HG02610 (cell line): ENCODE data around the gene CTPS2.
"Not testable (repeated sequence)": the region's sequence is repeated elsewhere in the genome, so short reads cannot be mapped to it uniquely, and the experiment has no call there.

ENCODE experiments used
- ATAC-seq: cut with Tn5 transposase; IDR thresholded peaks from one replicate; pipeline ENCODE4 v1.9.1; 2021; ENCODE audit warnings: mild to moderate bottlenecking, moderate library complexity; ENCODE audit not compliant: unreplicated experiment

Gene CTPS2, protein sequence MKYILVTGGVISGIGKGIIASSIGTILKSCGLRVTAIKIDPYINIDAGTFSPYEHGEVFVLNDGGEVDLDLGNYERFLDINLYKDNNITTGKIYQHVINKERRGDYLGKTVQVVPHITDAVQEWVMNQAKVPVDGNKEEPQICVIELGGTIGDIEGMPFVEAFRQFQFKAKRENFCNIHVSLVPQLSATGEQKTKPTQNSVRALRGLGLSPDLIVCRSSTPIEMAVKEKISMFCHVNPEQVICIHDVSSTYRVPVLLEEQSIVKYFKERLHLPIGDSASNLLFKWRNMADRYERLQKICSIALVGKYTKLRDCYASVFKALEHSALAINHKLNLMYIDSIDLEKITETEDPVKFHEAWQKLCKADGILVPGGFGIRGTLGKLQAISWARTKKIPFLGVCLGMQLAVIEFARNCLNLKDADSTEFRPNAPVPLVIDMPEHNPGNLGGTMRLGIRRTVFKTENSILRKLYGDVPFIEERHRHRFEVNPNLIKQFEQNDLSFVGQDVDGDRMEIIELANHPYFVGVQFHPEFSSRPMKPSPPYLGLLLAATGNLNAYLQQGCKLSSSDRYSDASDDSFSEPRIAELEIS

DNA sequence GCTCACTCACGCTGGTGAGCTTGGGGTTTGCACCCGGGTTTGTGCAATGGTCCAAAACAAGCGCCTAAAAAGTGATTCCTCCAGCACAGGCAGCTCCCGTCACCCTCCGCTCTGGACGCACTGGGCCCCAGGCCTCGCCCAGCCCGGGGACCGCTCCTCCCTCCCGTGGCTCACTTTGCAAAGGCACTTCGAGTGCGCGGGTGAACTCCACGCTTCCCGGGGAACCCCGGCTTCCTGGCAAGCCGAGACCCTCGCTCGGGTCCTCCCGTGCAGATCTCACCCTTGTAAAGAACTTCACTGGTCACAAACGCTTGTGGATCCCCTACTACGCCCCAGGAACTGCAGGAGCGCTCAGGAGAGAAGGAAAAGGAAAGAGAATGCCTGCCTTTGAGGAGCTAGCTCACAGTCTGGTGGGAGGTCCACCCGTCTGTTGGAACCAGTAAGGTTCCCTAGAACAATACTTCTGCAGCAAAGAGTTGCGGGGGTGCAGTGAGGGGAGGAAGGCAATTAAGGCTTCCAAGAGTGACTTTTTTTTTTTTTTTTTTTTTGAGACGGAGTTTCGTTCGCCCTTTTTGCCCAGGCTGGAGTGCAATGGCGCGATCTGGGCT, at the start of gene CTPS2:
CTPS2 (minus strand) TSS at position 122 of the 608 bp plus-strand sequence. CDS start 9,767 bp downstream, outside the sequence.
- ATAC-seq = peak; percentile 85

DNA sequence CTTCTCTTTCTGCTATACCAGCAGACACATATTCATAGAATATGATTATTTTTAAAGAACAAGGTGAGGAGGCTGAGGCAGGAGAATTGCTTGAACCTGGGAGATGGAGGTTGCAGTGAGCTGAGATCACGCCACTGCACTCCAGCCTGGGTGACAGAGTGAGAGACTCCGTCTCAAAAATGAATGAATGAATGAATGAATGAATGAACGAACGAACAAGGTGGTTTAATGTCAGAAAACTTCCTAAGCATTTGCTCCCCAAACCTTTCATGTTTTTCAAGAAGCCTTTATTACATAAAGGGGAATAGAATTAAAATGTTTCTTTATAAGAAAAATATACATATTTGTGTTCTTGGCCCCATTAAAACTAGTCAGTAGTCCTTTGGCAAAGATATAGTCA, 49.0 kb upstream of the CTPS2 start:
- ATAC-seq = not testable (repeated sequence)

DNA sequence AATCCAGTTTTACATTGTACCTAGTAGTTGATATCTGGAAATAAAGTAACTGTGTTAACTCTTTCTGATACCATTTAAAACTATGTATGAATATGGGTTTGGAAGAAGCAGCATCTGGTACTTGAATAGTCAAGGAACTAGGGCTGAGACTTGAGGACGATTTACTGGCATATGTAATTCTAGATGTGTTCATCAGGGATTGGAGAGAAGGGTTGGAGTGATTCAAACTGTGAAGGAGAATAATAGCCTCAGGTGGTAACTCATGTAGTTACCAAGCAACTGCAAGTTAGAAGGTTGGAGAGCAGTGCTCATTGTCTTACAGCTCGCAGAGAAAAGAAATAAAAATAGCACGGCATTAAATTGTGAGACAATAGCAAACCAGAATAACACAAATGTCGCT, 44.3 kb upstream of the CTPS2 start:
- ATAC-seq = no peak

DNA sequence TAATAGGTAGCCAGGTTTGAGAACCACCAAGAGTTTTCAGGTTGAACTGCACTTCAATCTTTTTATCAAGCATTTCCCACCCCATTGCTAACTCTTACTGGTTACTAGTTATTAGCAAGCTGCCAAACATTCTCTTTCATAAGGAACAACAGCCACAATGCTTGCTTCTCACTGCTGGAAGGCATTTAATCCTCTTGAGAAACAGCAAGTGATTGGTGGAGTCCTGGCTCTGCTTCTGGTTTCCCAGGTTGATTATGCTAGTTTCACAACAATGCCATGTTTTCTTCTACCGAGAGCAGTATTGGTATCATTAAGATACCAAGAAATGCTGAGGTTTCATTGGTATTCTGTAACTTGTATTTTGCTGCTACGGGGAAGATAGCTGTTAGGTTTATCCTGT, 41.5 kb upstream of the CTPS2 start:
- no peak for ATAC-seq

DNA sequence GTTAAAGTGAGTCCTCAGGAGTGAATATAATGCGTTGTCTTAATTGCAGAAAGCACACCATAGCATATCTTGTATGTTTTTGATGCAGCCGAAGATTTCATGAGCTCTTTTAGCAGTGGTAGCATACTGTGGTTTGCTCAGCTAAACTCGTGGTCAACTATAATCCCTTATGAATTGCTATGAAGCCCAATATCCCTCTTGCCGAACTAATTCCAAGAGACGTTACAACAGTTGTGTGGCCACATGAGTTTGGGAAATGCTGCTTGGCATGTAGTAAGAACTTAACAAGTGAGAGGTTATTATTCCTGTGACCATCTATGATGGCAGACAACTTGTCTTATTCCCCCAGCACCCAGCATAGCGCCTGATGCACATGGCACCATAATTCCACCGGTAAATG, 37.7 kb upstream of the CTPS2 start:
- no peak for ATAC-seq

DNA sequence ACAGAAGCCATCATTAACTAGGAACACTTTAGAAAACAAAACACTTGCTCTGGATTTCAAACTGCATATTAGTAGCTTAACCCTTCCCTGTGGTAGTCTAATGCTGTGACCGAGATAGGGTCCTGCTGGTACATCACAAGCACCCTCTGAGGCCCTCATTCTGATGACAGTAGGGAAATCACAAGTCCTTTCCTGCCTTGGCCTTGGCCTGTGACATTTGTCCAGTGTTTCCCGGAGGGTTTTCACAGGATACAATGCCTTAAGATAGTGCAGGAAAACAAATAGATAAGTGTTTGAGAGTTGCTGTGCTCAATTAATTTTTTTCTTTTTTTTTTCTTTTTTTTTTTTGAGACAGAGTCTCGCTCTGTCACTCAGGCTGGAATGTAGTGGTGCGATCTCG, 36.0 kb upstream of the CTPS2 start:
- ATAC-seq = no peak

DNA sequence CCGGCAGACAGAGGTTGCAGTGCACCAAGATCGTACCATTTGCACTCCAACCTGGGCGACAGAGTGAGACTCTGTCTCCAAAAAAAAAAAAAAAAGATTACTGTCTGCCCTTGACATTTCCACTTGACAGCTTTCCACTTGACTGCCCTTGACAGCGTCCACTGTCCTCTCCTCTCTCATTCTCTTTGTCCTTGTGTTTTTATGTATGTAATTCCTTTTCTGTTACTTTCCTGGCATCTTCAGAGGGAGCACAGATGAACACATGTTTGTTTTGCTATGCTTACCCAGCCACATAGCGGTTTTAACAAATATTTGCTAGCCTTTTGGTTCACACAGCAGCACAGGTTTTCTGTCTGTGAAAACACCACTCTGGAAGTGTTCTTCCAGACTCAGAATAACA, 33.2 kb upstream of the CTPS2 start:
- no peak for ATAC-seq

DNA sequence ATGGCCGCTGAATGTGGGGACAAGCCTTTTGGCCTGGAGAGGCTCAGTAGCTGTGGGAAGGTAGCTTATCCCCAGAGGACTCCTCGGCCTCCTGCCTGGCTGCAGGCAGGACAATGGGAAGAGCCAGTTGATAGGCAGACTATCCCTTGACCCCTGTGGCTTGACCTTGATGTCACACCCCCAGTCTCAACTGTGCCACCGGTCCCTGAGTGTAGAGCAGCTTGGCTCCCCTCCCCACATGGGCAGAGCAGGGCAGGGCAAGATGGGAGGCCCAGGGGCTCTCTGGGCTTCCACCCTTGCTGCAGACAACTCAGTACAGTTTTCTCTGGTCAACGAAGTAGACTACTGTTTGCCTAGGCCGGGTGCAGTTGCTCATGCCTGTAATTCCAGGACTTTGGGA, 32.6 kb upstream of the CTPS2 start:
- ATAC-seq = no peak

DNA sequence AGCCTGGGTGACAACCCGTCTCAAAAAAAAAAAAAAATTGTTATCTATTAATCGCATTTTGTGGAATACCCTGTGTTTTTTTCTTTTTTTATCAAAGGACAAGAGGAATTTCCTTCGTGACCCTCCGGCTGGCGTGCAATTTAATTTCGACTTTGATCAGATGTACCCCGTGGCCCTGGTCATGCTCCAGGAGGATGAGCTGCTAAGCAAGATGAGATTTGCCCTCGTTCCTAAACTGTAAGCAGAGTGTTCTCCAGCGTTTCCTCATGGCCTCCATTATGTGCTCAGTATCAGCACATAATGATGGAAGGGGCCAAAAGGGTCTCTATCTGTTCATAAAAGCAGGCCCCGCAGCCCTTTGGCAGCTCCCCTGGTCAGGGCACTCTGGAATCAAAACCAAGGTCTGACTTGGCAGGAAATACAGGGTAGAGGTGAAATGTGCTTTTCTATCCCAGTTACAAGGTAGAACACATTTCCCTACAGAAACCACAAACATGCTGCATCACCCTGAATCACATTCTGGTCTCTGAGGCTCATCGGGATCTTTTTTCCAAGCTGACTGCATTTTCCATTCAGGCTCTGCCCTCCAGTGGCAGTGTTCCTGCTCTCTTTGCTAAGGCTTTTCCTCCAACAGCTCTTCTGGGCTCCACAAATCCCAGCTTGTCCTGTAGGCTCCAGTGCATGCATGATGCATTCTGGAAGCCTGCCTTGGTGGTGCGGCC, 31.3 kb upstream of the CTPS2 start:
- no peak for ATAC-seq

DNA sequence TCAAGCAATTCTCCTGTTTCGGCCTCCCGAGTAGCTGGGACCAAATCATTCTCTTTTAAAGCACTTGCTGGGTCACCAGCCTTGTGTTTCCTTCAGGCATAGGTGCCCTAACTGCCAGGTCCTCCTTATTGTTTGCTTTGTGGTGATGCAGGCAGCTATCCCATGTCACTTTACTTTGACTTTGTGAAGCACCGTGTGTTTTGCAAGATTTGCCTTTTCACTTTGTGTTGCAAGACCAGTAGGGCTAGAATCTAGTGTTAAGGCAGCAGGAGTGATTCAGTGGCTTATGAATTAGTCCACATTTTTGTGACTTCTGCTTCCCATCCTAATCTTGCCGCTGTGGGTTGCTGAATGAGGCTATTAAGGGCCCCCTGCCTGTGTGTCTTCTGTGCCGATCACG, 27.1 kb upstream of the CTPS2 start:
- no peak for ATAC-seq

DNA sequence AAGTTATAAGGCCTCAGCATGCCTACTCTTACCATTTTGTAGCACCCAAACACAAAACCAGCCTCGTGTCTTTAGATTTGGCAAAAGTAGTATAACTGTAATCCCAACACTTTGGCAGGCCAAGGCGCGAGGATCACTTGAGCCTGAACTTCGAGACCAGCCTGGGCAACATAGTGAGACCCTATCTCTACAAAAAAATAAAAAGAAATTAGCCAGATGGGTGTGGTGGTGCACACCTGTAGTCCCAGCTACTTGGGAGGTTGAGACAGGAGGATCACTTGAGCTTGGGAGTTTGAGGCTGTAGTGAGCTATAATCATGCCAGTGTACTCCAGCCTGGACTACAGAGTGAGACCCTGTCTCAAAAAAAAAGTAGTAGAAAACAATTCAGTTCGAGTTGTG, 24.6 kb upstream of the CTPS2 start:
- no peak for ATAC-seq

DNA sequence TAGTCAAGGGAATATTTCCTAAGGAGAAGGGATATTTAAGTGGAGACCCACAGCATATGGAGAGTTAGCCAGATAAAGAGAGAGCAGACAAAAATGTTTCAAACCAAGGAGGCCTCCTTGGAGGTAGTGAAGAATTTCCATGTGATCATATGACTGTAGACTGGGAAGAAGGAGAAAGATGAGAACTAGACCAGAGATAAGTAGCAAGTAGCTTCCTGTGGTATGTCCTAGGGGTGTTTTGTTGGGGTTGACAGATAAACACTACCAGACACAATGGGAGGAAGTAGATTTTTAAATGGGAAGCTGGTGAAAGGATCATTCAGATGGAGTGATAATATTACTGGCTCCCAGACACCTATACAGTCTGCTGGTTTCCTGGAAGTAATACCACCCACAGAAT, 20.5 kb upstream of the CTPS2 start:
- ATAC-seq = no peak

DNA sequence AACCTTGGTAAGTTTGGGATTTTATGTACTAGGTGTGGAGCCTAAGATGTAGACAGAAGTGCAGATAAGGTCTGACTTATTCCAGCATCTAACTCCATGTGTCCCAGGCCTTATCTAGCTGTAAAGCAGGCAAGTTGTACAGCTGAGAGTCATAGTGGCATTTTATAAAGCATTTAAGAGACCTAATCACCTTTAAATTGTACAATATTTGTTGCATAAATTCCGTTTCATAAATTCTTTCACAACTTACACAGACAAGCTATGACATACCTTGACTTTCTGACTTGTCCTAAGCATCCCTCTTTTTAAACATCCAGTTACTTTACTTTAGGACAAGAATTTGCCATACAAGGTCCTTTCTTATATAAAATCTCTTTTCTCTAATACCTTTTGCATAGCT, 18.0 kb upstream of the CTPS2 start:
- ATAC-seq = no peak

DNA sequence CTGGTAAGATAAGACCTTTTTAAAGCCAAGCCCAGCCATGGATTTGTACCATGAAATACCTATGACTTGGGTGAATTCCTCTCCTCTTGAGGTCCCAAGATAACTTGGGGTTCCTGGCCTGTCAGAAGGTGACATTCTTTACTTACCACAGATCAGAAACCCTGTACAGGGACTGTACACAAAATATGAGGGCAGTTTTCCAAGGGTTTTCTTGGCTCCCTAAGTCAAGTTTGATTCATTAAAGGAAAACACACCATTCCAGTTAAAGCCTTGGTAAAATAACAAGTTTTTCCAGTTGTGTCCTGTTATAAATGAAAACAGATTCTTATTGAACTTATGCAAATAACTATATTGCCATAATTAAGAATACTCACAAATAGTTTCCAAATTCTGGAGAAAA, 15.2 kb upstream of the CTPS2 start:
- no peak for ATAC-seq

DNA sequence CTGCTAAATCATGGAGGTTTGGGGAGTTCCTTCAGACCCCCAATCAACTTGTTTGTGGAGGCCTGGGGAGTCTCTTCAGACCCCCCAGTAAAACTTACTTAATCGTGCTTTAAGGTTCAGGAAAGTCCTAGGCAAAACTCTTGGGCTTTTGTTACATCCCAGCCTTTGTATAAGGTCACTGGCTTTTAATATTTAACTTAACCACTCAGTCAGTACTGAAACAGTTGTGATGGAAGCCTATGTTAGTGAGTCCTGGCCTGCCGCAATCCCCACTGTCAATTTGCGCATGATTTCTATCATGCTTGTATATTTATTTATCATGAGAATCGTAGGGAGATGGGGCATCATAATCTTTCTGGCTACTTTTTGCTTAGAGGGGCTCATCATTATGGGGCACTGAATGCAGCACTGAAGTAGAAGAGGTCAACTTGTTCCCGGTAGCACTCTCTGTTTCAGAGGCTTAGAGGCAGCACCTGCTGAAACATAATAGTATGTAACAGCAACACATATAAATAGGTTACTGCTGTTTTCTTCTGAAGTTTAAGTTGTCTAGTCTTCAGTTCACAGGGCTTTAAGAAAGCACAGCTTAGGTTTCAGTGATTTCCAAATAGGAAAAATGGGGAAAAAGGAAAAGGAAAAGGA, 14.0 kb upstream of the CTPS2 start:
- not testable (repeated sequence) for ATAC-seq

DNA sequence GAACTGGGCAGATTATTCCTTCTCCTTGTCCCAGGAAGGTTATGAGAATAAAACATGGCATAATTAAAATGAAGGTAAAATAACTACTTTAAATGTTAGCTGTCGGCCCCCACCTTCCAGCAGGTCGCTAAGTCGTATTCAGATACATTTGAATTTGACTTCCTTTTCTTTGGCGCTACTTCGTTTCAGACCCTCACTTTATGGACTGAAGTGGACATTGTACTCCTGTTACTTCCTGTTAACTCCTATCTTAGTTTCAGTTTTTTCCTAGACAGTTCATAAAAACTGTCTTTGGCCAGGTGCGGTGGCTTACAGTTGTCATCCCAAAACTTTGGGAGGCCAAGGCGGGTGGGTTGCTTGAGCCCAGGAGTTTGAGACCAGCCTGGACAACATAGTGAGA, 12.6 kb upstream of the CTPS2 start:
- ATAC-seq = no peak

DNA sequence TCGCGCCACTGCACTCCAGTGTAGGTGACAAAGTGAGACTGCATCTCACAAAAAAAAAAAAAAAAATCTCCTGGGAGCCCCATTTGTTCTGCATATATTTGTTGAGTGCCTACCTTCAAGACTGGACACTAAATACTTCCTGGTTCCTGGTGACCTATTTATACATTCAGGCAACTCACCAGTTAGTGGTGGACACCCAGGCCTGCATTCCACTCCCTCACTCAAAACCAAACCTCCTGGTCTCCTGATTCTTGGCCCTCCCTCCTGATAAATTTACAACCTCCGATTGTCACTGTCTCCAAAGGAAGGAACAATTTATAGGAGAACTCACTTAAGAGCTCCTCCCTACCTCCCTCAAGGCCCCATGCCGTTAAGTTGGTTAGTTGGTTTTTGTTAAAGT, 10.0 kb upstream of the CTPS2 start:
- no peak for ATAC-seq

DNA sequence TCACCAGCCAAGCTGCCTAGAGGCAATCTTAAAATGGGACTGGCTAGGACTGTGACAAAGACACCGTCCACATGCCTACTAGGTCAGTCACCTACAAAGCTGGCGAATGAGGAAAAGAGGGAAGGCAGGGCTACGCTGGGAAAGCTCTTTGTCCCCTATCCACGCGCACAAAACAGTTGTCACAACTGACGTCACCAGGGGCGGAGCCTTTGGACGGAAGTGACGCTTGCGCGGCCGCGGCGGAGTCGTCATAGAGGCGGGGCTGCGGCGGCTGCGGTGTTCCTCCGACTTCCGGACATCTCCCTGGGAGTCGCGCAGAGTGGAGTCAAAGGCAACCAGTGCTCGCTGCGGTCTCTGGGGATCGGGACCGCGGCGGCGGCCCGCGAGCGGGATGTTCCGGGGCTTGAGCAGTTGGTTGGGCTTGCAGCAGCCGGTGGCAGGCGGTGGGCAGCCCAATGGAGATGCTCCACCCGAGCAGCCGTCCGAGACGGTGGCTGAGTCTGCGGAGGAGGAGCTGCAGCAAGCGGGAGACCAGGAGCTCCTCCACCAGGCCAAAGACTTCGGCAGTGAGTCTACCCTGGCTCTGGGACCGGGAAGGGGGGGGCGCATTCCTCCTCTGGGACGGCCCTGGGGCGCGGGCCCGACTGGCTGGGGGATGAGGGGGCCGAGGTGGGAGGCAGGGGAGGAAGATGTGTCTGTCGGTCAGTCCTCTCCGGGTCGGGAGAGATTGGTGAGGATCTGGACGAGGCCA, 7.0 kb upstream of the CTPS2 start, which contains the start of gene SYAP1:
SYAP1 (plus strand) TSS at position 279 of the 751 bp plus-strand sequence; CDS start at position 392, 113 bp downstream.
- peak; percentile 99 for ATAC-seq

DNA sequence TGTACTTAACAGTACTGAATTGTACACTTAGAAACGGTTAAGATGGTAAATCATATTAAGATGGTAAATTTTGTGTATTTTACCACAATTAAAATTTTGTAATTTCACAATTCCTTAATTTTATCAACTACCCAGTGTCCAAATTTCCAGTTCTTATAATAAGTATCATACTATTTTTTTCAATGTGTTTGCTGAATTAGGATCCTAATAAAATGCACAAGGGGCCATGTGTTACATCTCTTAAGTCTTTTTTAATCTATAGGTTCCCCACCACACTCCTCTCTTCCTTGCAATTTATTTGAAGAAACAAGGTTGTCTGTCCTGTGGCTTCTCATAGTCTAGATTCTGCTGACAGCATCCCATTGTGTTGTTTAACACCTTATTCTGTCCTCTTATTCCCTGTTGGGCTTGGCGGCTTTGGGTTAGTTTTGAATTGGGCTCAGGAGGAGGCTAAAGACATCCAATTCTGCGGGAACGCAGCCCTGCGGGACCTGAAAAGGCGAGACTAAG, 6.4 kb upstream of the CTPS2 start:
- peak; percentile 27 for ATAC-seq

DNA sequence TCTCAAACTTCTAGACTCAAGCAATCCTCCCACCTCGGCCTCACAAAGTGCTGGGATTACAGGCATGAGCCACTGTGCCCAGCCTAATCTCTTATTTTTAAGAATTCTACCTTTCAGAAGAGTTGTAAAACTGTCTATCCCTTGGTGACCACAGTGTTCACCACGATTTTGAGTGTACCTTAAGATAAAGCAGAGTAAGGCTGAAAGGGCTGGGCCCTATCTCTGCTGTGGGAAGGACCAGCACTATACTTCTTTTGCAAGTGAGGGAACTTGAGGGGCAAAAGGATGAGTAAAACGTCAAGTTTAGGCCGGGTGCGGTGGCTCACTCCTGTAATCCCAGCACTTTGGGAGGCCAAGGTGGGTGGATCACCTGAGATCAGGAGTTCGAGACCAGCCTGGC, 4.0 kb upstream of the CTPS2 start:
- ATAC-seq = not testable (repeated sequence)
